Endodermal cell (in vitro differentiated cells): Measurements from ENCODE around the gene LRRC1. TPM values are rescaled to one million over a fixed set of nuclear protein-coding genes. Genes with fewer than 3 reads are reported as not detected.

Experiments
- DNase-seq: peaks from one replicate; pipeline ENCODE4 v3.0.0-alpha.2; 2017
- H3K27ac ChIP-seq: 2 replicates; pipeline ENCODE4 v1.5.1; 2013; ENCODE audit warnings: mild to moderate bottlenecking, low read depth, low read length, moderate library complexity
- H3K27me3 ChIP-seq: 2 replicates; pipeline ENCODE4 v1.6.1; 2013; ENCODE audit warnings: mild to moderate bottlenecking, low read length, moderate library complexity; ENCODE audit not compliant: insufficient read depth, control insufficient read depth, poor library complexity, severe bottlenecking
- H3K36me3 ChIP-seq: 2 replicates; pipeline ENCODE4 v1.7.0; 2013; ENCODE audit warnings: mild to moderate bottlenecking, low read length, moderate library complexity; ENCODE audit not compliant: control insufficient read depth, insufficient read depth
- H3K4me1 ChIP-seq: one replicate; pipeline ENCODE4 v1.7.0; 2013; ENCODE audit warnings: low read length; ENCODE audit not compliant: control insufficient read depth, insufficient read depth
- H3K4me3 ChIP-seq: 2 replicates; pipeline ENCODE4 v1.5.1; 2013; ENCODE audit warnings: mild to moderate bottlenecking, low read length, moderate library complexity
- H3K9ac ChIP-seq: 2 replicates; pipeline ENCODE4 v1.6.1; 2013; ENCODE audit warnings: mild to moderate bottlenecking, low read length, moderate library complexity; ENCODE audit not compliant: poor library complexity, severe bottlenecking; ENCODE audit errors: extremely low read depth
- H3K9me3 ChIP-seq: 2 replicates; pipeline ENCODE4 v1.6.1; 2013; ENCODE audit warnings: mild to moderate bottlenecking, low read length, moderate library complexity; ENCODE audit not compliant: control insufficient read depth
- H3K27ac Mint-ChIP-seq: 2 replicates; pipeline ENCODE4 v1.8.0; 2020; ENCODE audit warnings: mixed read lengths
- H3K27me3 Mint-ChIP-seq: 2 replicates; pipeline ENCODE4 v1.8.0; 2021; ENCODE audit warnings: mild to moderate bottlenecking, mixed read lengths; ENCODE audit not compliant: insufficient read depth
- H3K36me3 Mint-ChIP-seq: 2 replicates; pipeline ENCODE4 v1.8.0; 2020; ENCODE audit warnings: low read depth, mixed read lengths
- H3K4me1 Mint-ChIP-seq: 2 replicates; pipeline ENCODE4 v1.8.0; 2020; ENCODE audit warnings: mixed read lengths
- H3K4me3 Mint-ChIP-seq: 2 replicates; pipeline ENCODE4 v1.8.0; 2020; ENCODE audit warnings: mild to moderate bottlenecking, moderate library complexity, mixed read lengths
- H3K9me3 Mint-ChIP-seq: 2 replicates; pipeline ENCODE4 v1.8.0; 2020; ENCODE audit warnings: mild to moderate bottlenecking, mixed read lengths
- CTCF ChIP-seq: fragments of 200-600 bp; sonication (generic); conservative IDR thresholded peaks from 2 replicates; pipeline ENCODE4 v1.5.0; 2021; ENCODE audit warnings: antibody characterized with exemption, mild to moderate bottlenecking
- WGBS, 2 experiments: methylation state at CpG; one replicate each; pipeline versions ENCODE4 v1.1.5 to v1.1.7; 2013; ENCODE audit warnings: missing lambda C conversion rate in 2 of 2, mixed read lengths in 1 of 2; ENCODE audit not compliant: insufficient coverage in 1 of 2, insufficient read length in 1 of 2; 5-methylcytosine and 5-hydroxymethylcytosine counted together
- total RNA-seq, 2 donors: library from RNA; stranded (reverse); fragmentation: NEBNext Ultra II Directional in 1 of 2; extraction: Animal tissue kit (Norgen Biotek cat#: 25700) in 1 of 2; gene quantifications; 2 replicates in 1 of 2; 3 replicates in 1 of 2; pipeline ENCODE4 v1.2.1, GENCODE V29; 2021

Gene LRRC1
- total RNA-seq, 2 donors from 2014 or later: 14.1 to 15.3 TPM

GRCh38 chr6:53828215-53828614 lies 33.4 kb downstream of the LRRC1 start:
- H3K4me3 ChIP-seq: no peak overlapping the region
- 86 to 90% methylated on average over 2 of the region's 2 CpGs for WGBS, 2 experiments

GRCh38 chr6:53828966-53829697 lies 34.3 kb downstream of the LRRC1 start:
- WGBS, 2 experiments: 96 to 100% methylated on average over 1 to 3 of the region's 3 CpGs
- no peak for TF ChIP-seq CTCF
- H3K9ac ChIP-seq: no peak overlapping the region
- no peaks in the 10 kb centered on the region for H3K9me3 Mint-ChIP-seq
- peak overlapping the region; percentile 61 for H3K27ac Mint-ChIP-seq
- H3K36me3 Mint-ChIP-seq: no peaks in the 10 kb centered on the region
- DNase-seq: no peak
- H3K27me3 Mint-ChIP-seq: no peaks in the 10 kb centered on the region
- H3K4me3 ChIP-seq: no peak overlapping the region
- no peaks in the 10 kb centered on the region for H3K27me3 ChIP-seq
- H3K4me3 Mint-ChIP-seq: no peak overlapping the region
- H3K27ac ChIP-seq: no peak overlapping the region
- no peaks in the 10 kb centered on the region for H3K9me3 ChIP-seq
- no peaks in the 10 kb centered on the region for H3K36me3 ChIP-seq
- H3K4me1 ChIP-seq: peaks cover 4% of the 10 kb centered on the region
- peaks cover 35% of the 10 kb centered on the region for H3K4me1 Mint-ChIP-seq

More at GRCh38 chr6:53828215-53828614, 33.4 kb downstream of the LRRC1 start:
- Histone ChIP-seq H3K9me3 (no peaks in the 10 kb centered on the region), H3K4me1 (peaks cover 4% of the 10 kb centered on the region), H3K9ac (no peak overlapping the region), H3K36me3 (no peaks in the 10 kb centered on the region), H3K27me3 (no peaks in the 10 kb centered on the region), H3K27ac (no peak overlapping the region)
- H3K27ac Mint-ChIP-seq: no peak overlapping the region
- peaks cover 30% of the 10 kb centered on the region for H3K4me1 Mint-ChIP-seq
- H3K9me3 Mint-ChIP-seq: no peaks in the 10 kb centered on the region
- DNase-seq: no peak
- H3K27me3 Mint-ChIP-seq: no peaks in the 10 kb centered on the region
- no peaks in the 10 kb centered on the region for H3K36me3 Mint-ChIP-seq
- H3K4me3 Mint-ChIP-seq: no peak overlapping the region
- no peak for TF ChIP-seq CTCF

GRCh38 chr6:53829698-53830221 lies 35.0 kb downstream of the LRRC1 start:
- no peak overlapping the region for H3K27ac ChIP-seq

More at GRCh38 chr6:53829698-53830221, 35.0 kb downstream of the LRRC1 start:
- Mint-ChIP-seq H3K27ac (peak overlapping the region; percentile 61), H3K4me1 (peaks cover 37% of the 10 kb centered on the region), H3K4me3 (no peak overlapping the region), H3K9me3 (no peaks in the 10 kb centered on the region), H3K36me3 (no peaks in the 10 kb centered on the region), H3K27me3 (no peaks in the 10 kb centered on the region)
- Histone ChIP-seq H3K9me3 (no peaks in the 10 kb centered on the region), H3K27me3 (no peaks in the 10 kb centered on the region), H3K4me1 (peaks cover 7% of the 10 kb centered on the region), H3K36me3 (no peaks in the 10 kb centered on the region), H3K4me3 (no peak overlapping the region), H3K9ac (no peak overlapping the region)
- DNase-seq: no peak
- WGBS, 2 experiments: 85 to 91% methylated on average over 1 to 5 of the region's 5 CpGs
- TF ChIP-seq CTCF: no peak
